ENCODE results near the gene NPIPA2.
"Not testable (repeated sequence)": the region's sequence is repeated elsewhere in the genome, so short reads cannot be mapped to it uniquely, and the experiment has no call there.

The NPIPA2 gene

DNA sequence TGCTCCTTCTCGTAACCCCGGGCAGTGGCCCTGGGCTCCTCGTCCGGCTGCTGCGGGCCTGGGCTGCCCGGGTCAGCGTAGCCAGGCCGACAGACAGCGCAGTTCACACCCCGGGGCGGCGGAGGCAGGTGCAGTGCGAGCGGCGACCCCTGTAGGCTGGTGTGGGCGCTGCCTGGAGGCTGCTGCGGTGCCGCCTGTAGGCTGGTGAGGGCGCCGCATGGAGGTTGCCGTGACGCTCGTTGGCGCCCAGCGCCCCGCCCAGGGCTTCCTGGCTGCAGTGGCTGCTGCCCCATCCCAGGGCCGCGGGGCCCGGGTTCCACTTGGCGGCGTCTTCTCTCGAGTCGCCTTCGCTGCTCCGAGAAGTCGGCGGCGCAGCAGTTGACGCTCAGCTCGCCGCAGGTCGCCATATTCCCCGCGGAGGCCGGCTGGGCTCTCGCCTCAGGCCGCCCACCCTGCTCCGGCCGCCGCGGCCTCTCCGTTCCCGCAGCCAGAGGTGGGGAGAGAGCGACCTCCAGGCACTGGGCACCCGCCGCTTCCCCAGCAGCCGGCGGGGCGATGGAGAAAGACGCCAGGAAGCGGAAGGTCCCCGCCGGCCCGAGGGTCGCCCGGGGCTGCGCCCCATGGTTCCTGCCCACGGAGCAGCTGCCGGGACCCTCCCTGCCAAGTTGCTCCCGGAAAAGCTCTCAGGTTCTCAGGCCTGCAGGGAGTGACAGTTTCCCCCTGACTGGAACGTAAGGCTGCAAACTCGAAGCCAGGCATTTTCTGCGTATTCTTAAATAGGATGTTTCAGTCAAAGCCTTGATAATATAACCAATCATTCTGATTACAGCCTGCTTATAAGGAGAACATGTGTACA, at the start of gene NPIPA2:
TSS of gene NPIPA2 (plus strand) at position 261 of the 856 bp plus-strand sequence. CDS start 5,533 bp downstream, outside the sequence.
- DNase-seq: not testable (repeated sequence)

DNA sequence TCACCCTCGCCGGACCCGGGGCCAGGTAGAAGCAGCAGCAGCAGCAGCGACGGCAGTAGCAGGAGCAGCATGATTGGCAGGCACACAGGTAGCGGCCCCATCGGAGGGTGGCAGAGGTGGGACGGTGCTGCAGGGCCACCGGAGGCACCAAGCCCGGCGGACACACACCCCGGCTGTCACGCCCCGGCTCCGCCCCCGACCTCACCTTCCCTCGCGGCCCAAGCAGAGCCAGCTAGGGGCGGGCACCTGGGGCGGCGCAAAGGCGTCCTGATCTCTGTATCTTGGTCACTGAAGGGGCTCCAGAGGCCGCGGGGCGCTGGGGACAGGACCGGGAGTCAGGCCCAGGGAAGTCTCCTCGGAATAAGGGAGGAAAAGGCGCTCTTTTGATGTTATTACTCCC, 48.2 kb upstream of the NPIPA2 start, which contains the start of gene PLA2G10:
TSS of gene PLA2G10 (minus strand) at position 180 of the 400 bp plus-strand sequence. CDS start at position 101, 79 bp downstream.
- DNase-seq: not testable (repeated sequence)

DNA sequence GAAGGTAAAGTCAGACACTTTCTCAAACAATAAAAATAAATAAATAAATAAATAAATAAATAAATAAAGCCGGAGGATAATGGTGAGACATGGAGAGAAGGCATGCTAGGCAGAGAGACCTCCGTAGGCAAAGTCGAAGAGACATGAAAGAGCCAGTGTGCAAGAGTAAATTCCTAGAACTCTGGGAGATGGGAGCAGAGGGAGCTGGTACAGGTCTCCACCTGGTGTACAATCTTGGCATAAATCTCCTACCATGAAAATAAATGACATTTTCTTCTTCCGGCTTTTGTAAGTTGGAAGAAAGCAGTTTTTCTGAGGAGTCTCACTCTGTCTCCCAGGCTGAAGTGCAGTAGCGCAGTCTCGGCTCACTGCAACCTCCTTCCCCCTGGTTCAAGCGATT, 40.5 kb upstream of the NPIPA2 start:
- not testable (repeated sequence) for DNase-seq

DNA sequence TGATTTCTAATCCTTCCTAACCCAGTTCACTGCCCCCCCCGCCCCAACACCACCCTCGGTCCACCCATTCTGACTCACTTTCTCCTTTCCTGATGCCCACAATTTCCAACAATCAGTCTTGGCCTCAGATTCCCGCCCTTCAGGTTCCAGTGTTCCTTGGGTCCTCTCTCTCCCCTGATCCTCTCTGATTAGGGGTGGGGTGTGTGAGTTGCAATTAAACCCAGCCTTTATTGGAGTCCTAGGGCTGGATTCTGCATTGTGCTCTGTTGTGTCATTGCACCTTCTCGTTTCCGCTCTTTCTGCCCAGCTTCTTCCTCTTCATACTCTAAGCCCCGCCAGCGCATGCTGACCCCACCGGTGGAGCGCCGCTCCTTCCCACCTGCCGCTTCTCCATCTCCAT, 39.7 kb upstream of the NPIPA2 start:
- not testable (repeated sequence) for DNase-seq

DNA sequence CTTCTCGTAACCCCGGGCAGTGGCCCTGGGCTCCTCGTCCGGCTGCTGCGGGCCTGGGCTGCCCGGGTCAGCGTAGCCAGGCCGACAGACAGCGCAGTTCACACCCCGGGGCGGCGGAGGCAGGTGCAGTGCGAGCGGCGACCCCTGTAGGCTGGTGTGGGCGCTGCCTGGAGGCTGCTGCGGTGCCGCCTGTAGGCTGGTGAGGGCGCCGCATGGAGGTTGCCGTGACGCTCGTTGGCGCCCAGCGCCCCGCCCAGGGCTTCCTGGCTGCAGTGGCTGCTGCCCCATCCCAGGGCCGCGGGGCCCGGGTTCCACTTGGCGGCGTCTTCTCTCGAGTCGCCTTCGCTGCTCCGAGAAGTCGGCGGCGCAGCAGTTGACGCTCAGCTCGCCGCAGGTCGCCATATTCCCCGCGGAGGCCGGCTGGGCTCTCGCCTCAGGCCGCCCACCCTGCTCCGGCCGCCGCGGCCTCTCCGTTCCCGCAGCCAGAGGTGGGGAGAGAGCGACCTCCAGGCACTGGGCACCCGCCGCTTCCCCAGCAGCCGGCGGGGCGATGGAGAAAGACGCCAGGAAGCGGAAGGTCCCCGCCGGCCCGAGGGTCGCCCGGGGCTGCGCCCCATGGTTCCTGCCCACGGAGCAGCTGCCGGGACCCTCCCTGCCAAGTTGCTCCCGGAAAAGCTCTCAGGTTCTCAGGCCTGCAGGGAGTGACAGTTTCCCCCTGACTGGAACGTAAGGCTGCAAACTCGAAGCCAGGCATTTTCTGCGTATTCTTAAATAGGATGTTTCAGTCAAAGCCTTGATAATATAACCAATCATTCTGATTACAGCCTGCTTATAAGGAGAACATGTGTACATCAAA, 38.9 kb upstream of the NPIPA2 start, which contains the start of gene NPIPA3:
TSS of gene NPIPA3 (plus strand) at position 256 of the 856 bp plus-strand sequence. CDS start 5,533 bp downstream, outside the sequence.
- not testable (repeated sequence) for DNase-seq

DNA sequence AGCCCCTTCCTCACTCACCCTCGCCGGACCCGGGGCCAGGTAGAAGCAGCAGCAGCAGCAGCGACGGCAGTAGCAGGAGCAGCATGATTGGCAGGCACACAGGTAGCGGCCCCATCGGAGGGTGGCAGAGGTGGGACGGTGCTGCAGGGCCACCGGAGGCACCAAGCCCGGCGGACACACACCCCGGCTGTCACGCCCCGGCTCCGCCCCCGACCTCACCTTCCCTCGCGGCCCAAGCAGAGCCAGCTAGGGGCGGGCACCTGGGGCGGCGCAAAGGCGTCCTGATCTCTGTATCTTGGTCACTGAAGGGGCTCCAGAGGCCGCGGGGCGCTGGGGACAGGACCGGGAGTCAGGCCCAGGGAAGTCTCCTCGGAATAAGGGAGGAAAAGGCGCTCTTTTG, 9.1 kb upstream of the NPIPA2 start:
- not testable (repeated sequence) for DNase-seq

DNA sequence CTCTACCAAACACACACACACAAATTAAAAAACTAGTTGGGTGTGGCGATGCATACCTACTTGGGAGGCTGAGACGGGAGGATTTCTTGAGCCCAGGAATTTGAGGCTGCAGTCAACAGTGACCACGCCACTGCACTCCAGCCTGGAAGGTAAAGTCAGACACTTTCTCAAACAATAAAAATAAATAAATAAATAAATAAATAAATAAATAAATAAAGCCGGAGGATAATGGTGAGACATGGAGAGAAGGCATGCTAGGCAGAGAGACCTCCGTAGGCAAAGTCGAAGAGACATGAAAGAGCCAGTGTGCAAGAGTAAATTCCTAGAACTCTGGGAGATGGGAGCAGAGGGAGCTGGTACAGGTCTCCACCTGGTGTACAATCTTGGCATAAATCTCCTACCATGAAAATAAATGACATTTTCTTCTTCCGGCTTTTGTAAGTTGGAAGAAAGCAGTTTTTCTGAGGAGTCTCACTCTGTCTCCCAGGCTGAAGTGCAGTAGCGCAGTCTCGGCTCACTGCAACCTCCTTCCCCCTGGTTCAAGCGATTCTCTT, 1.4 kb upstream of the NPIPA2 start:
- DNase-seq: not testable (repeated sequence)

DNA sequence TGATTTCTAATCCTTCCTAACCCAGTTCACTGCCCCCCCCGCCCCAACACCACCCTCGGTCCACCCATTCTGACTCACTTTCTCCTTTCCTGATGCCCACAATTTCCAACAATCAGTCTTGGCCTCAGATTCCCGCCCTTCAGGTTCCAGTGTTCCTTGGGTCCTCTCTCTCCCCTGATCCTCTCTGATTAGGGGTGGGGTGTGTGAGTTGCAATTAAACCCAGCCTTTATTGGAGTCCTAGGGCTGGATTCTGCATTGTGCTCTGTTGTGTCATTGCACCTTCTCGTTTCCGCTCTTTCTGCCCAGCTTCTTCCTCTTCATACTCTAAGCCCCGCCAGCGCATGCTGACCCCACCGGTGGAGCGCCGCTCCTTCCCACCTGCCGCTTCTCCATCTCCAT, 539 bp upstream of the NPIPA2 start:
- DNase-seq: not testable (repeated sequence)

DNA sequence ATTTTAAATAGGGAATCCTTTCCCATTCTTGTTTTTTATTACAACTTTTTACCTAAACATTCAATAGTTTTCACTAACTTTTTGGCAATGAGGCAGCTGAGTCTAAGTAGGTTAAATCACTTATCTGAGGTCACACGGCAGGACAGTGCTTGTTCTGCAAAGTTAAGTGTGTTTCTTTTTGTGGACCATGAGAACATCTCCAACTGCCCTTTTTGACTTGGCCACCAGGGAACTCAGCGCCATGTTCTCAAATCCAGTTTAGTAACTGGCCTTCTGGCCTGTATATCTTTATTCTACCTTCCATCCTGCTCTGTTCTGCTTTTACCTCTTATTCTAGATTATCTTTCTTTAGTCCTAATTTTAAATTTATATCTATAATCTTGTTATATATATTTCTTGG, 31.3 kb downstream of the NPIPA2 start:
- DNase-seq: not testable (repeated sequence)

DNA sequence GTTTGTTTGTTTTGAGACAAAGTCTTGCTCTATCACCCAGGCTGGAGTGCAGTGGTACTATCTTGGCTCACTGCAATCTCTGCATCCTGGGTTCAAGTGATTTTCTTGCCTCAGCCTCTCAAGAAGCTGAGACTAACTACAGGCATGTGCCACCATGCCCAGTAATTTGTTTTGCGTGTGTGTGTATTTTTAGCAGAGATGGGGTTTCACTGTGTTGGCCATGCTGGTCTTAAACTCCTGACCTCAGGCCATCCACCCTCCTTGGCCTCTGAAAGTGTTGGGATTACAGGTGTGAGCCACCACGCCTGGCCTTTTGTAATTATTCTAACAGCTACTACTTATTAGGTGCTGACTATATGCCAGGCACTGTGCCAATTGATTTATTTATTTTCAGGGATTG, 33.3 kb downstream of the NPIPA2 start:
- DNase-seq: not testable (repeated sequence)

DNA sequence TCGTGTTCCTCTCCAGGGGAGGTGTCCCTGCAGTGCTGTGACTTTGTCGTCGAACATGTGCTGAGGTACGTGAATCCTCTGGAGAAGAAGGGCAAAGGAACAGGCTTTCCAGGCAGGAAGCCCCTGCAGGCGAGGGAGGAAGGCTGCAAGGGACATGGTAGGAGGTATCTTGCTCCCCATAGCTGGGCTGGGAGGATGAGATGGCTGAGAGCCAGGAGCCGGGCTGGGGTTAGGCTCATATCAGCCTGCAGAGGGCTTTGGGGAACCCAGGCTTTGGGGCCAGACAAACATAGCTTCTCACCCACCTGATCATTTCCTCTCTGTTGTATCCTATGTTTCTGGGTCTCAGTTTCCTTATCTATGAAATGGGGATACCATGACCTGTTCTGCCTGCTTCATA, 34.4 kb downstream of the NPIPA2 start:
- not testable (repeated sequence) for DNase-seq

DNA sequence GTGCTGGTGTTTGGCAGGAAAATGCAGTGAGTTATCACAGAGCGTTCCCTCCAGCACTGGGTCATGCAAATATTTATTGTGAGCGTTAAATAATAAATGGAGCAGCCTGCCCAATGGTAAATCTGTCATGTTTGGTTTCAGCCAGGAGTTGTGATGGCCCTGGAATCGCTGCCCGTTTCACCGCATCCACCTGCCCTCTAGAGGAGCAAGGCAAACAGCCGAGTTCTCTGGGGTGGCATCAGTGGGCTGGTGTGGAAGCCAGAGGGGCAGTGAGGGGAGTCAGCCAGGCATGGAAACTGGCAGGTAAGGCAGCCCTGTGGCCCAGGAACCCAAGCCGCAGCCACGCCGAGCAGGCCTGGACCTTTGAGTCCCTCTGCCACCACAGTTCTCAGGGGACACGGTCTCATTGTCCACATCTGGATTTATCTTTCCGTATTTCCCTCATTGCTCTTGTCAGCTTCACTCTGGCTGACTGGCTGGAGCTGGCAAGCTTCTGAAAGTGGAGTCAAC, 37.1 kb downstream of the NPIPA2 start:
- DNase-seq: not testable (repeated sequence)

DNA sequence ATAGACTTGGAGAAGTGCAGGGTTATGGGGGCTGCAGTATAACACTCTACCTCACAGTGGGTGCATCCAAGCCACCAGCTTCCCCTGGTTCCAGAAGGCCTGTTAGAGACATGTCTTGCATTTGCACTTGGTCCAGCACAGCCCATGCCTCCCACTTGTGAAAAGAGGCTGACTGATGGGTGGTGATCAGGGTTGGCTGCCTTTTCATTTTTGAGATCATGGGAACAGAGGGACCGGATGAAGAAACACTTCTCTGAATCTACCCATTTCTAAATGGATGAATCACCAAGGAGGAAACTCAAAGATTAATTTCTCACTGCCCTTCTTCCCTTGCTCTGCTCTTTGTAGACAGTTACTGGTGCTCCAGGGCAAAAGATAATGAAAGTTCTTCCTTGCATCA, 43.8 kb downstream of the NPIPA2 start:
- DNase-seq: not testable (repeated sequence)

DNA sequence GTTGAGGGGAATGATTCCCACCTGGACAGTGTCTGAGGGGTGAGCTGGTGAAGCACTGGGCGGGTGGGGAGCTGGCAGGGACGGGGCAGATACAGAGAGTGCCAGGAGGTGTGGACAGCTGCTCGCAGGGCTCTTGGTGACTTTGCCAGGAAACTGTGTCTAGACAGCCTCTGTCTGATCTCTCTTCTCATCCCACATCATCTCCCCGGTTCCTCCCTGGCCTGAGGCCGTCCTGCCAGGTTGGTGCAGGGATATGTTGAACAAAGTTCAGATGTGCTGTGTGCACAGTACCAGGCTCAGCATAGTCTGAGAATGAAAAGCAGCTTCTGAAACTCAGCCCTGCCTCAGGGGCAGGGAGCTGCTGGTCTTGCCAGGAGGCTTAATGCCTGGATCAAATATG, 47.2 kb downstream of the NPIPA2 start:
- not testable (repeated sequence) for DNase-seq

DNA sequence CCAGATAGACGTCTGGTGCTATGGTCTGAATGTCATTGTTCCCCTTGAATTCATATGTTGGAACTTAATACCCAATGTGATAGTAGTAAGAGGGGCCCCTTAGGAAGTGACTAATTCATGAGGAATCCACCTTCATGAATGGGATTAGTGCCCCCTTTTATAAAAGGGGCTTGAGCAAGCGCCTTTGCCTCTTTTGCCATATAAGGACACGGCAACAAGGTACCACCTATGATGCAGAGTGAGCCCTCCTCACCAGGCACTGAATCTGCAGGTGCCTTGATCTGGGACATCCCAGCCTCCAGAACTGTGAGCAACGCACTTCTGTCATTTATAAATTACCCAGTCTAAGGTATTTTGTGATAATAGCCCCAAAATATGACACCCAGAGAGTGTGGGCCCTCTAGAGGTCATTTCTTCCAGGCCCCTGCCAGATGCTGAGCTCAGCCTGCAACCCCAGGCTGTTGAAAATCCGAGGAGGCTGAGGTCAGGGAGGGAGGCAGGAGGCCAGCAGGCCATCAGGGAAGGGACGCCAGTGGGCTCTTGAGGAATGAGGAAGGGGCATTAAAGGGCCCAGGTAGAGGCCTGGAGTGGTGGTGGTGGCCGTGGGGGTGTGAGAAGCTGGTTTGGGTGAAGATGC, 48.1 kb downstream of the NPIPA2 start:
- DNase-seq: not testable (repeated sequence)

DNA sequence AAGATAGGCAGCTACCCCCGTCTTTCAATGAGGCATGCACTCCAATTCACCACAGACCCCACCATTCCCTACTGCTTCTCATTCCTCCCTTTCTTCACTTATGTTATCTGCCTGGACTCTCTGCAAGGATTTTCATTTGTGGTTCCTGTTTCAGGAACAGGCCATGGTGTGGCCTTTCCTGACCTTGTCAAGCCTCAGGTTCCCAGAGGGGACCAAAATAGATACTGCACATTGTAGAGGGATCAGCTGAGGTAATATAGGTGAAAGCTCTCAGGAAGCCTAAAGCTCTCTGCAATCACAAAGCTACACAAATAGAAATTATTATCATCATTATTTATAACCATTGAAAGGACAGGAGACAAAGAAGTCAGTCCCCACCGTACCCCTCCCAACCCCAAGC, 50.6 kb downstream of the NPIPA2 start:
- not testable (repeated sequence) for DNase-seq

DNA sequence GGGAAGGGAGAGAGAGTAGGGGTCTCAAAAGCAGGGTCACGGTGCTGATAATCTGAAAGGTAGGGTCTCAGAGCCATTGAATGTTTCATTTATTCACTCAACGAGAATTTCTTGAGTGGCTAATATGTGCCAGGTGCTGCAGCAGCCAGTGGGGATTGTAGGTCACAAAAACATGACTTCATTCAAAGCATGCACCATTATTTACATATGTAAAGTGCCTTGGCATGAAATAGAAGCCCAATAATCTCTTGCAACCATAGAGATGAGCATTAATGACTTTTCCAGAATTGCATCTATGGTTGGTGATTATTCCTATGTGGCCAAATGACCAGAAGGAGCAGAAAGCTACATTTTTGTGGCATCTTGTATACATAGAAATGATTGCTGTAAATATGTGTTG, 55.2 kb downstream of the NPIPA2 start:
- DNase-seq: not testable (repeated sequence)

DNA sequence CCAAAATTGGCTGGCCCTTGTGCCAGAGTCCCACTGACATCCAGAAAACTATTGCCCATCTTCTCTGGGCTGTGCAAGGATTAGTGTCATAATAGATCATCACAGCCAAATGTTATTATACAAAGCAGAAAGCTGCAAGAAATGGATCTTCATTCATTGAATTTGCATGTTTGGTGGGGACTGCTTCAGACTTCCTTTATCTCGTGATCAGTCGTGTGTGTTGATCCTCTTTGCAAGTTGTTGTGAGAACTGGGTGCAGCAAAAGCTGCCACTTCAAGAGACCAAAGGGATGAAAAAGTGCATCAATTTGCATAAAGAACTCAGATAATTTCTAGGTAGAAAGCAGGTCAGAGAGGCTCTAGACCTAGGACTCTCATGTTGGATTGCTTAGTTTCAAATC, 61.2 kb downstream of the NPIPA2 start:
- DNase-seq: not testable (repeated sequence)

DNA sequence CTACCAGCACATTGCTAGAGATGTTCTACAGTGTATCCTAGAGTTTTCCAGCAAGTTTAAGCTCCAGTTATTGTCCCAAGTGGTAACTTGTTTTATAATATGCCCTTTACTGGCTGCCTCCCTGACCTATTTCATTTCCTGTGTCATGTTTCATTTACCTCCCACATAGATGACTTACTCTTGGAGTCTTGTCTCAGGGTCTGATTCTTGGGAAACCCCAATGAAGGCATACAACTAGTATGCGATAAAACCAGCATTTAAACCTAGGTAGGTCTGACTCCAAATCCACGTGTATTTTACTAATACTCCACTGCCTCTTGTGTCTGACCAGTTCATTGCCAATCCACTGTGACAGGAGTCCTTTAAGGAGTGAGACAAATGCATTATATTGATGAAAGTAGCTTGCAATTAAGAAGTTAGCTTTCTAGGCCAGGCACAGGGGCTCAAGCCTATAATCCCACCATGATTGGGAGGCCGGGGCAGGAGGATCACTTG, 64.9 kb downstream of the NPIPA2 start:
- not testable (repeated sequence) for DNase-seq

DNA sequence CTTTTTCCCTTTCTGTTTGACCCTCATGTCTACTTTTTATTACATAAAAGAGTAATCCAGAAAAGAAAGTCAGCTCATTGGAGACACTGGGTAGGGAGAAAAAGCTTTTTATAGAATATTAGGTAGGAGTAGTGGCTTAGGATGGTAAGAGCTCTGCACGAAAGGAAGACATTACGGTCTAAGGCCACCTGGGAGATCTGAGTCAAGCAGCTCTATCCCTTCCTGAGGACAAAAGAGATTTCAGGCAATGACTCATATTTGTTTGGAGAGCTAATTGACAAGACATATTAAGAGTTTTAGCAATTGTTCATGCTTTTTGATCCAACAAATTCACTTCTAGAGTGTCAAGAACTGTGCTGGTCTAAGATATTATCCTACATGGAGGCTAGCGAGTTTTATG, 71.6 kb downstream of the NPIPA2 start:
- not testable (repeated sequence) for DNase-seq
